ENCODE results near the gene SCNN1G.
"Not testable (repeated sequence)": the region's sequence is repeated elsewhere in the genome, so short reads cannot be mapped to it uniquely, and the experiment has no call there.

SCNN1G gene, protein sequence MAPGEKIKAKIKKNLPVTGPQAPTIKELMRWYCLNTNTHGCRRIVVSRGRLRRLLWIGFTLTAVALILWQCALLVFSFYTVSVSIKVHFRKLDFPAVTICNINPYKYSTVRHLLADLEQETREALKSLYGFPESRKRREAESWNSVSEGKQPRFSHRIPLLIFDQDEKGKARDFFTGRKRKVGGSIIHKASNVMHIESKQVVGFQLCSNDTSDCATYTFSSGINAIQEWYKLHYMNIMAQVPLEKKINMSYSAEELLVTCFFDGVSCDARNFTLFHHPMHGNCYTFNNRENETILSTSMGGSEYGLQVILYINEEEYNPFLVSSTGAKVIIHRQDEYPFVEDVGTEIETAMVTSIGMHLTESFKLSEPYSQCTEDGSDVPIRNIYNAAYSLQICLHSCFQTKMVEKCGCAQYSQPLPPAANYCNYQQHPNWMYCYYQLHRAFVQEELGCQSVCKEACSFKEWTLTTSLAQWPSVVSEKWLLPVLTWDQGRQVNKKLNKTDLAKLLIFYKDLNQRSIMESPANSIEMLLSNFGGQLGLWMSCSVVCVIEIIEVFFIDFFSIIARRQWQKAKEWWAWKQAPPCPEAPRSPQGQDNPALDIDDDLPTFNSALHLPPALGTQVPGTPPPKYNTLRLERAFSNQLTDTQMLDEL

DNA sequence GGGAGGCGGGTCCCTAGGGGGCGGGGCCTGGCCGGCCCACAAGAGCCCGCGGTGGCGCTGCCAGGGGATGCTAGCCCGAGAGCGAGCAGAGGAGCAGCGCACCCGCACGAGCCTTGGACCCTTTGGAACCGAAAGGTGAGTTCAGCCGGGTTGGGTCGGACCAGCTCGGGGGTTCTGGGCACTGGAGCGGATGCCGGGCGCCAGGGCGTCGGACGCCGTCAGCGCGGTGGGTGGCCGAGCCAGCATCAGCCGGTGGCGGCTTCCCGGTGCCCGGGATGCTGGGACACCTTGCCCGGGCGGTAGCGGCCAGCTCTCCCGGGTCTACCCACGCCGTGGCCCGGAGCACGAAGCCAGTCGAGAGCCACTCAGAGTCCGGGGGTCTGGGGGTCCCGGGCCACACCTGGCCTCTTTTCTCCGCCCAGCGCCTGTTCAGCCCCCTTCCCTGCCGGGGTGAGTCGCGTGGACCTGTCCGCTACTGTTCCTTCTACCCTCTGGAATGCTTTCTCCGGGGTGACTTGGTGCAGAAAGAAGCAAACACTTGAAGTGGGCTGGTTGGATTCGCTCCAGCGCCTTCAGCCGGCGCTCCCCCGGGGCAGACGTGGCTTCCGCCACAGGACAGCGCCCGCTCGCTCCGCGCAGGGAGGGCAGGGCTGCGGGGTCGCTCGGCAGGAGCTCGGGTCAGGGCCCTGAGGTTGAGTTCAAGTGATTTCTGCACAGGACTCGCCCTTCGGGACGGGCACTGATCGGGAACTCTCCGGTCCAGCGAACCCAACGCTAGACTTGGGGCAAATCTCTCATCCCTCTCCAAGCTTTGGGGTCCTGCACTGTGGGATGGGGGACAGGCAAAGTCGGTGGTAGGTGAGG lies at the start of gene SCNN1G:
SCNN1G (plus strand) TSS at position 67 of the 864 bp plus-strand sequence. CDS start 3,527 bp downstream, outside the sequence.
- no peak for DNase-seq

DNA sequence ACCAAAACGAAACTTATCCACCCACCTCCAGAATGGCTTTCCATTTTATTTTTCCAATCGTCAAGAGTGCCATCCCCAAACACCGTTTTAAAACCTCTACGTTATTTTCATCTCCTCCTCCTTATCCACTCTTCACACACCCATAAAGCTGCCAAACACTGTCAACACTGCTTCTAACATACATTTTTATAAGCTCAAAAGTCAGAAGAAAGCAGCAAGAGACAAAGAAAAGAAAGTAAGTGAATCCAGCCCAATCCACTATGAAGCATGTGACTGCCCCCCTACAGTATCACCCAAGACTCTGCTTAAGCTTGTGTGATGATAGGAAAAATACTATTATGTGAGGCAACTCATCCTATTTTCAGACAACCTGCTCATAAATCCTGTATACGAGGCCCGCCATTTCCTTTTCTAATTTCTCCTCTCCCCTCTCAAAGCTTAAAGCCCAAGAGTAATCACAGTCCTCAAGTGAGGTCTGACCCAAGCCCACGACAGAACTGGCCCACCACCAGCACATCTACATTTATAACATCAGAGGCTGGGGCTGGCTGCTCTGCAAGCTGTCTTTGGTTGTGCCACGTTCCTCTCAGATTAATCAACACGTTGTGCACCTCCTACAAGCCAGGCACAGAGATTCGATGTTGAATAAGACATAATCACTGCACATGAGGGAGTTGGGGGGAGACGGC lies 49.6 kb upstream of the SCNN1G start:
- DNase-seq: no peak

DNA sequence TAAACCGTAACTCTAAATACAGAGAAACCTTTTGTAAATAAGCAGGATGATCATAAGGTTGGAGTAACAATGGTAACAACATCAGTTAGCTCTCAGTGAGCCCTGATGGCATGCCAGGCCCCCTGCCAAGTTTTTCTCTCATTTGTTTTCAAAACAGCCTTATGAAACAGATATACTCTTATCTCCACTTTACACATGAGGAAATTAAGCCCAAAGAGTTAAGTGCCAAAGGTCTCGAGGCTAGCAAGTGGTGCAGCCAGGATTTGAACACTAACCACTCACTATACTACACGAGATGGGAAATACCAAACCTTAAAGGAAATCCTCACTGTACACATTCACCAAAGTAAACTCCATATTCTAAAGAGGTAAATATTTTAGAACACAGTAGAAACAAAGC lies 48.3 kb upstream of the SCNN1G start:
- DNase-seq: no peak

DNA sequence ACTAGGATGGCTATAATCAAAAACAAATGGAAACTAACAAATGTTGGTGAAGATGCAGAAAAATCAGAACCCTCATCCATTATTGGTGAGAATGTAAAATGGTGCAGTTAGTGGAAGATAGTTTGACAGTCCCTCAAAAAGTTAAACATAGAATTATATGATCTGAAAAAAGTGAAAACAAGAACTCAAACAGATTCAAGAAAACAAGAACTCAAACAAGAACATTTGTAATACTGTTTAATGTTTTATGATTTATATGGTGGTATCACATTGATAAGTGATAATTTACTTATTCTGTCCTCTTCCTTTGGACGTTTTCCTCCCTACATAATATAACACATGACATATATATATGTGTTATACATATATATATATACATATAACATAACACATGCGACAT lies 45.3 kb upstream of the SCNN1G start:
- DNase-seq: no peak

DNA sequence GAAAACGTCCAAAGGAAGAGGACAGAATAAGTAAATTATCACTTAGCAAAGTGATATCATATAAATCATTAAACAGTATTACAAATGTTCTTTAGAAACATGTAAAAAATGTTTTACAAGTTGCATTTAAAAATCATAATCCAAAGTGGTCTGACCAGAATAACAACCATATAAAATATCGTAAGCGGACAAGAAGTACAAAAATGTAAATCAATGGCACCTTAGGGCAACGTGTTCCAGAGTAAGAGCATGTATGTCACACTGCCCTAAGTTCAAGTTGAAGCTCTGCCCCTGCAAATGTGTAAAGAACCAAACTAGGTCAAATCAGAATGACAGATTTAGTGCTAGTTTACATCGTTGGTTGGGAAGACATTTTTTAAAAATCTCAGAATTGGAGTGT lies 44.7 kb upstream of the SCNN1G start:
- no peak for DNase-seq

DNA sequence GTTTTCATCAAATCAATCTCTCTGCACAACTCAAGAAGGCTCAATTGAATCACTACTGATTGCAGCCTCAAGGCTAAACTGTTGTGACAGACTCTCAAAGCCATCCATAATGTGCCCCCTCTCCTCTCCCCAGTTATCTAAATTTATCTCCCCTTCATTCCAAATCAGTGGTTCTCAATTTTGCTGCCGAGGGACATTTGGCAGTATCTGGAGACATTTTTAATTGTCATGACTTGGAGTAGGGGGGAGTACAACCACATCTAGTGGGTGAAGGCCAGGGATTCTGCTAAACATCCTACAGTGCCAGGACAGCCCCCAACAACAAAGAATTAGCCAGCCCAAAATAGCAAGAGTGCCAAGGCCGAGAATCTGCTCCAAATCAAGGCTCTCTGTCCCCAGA lies 42.4 kb upstream of the SCNN1G start:
- DNase-seq: no peak

DNA sequence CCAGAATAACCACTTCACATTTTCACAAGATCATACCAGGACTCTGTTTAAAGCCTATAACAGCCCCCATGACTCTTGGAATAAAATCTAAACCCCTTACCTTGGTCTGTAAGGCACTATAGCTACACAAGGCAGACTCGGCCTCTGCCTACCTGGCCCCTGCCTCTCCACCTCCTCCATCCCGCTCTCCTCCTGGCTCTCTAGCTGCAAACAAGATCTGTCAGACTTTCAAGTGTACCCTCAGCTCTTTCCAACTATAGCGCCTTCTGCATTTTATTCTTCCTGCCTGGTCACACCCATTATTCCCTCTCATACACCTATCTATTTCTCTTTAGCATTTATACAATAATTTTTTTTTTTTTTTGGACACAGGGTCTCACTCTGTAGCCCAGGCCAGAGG lies 41.5 kb upstream of the SCNN1G start:
- DNase-seq: no peak

DNA sequence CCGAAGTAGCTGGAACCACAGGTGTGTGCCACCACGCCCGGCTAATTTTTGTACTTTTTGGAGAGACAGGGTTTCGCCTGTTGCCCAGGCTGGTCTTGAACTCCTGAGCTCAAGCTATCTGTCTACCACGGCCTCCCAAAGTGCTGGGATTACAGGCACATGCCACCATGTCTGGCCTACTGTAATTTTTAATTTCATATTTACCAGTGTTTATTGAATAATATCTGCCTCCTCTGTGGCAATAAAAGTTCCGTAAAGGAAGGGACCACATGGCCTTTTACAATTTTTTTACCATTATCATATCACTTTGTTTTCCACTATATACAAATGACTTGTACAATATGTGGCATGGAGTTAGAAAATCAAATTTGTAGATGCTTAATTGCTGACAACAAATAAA lies 41.0 kb upstream of the SCNN1G start:
- DNase-seq: no peak

DNA sequence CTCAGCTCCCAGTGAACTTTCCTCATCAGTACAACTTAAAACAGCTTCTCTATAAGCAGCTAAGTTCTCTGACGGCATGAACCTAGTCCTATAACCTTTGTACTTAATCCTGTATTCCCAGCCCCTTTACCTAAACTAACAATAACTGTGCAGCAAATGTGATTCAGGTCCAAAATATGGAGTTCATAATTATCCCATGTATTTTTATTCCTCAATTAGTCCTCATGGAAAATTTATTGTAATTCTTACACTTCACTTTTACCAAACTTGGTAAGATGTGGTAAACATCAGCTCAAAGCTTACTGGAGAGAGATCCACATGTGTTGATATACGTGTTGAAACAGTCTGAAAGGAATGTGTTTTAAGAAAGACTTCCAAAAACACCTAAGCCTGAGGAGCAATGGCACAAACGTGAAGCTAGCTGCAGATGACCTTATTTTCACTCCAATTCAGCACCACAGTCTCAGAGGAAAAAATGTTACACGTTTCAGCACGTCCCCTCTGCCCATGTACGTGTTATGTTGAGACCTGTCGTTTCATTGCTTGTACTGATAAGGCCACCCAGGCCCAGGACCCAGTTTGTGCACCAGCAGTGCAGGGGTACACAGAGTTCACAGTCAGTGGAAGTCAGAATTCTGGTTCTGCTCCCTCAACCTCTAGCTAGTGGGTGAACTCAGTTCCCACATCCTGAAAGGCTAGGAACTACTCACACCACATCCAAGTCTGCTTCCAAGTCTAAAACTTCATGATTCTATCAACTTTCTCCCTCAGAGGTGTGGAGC lies 40.4 kb upstream of the SCNN1G start:
- no peak for DNase-seq

DNA sequence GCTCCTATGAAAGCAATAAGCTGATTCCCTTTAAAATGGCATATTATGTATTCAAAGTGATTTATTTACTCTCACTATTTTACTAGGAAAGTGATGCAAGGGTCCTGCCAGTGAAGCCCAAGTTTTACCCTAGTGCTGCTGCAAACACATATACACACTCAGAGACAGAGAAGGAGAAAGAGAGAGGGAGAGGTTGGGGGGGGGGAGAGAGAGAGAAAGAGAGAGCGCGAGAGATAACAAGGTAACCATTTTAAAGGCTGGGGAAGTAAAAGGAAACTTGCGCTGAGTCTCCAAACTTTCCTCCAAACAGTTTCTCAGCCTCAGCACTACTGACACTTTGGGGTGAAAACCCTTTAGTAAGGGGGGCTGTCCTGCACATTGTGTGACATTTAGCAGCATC lies 39.2 kb upstream of the SCNN1G start:
- DNase-seq: no peak

DNA sequence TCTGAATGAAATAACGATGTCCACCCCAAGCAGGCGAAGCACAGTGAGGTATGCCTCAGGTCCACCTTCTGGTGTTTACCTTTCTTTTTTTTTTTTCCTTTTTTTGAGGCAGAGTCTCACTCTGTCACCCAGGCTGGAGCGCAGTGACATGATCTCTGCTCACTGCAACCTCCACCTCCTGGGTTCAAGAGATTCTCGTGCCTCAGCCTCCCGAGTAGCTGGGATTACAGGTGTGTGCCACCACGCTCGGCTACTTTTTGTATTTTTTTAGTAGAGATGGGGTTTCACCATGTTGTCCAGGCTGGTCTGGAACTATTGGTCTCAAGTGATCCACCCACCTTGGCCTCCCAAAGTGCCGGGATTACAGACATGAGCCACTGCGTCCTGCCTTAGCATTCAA lies 38.2 kb upstream of the SCNN1G start:
- DNase-seq: not testable (repeated sequence)

DNA sequence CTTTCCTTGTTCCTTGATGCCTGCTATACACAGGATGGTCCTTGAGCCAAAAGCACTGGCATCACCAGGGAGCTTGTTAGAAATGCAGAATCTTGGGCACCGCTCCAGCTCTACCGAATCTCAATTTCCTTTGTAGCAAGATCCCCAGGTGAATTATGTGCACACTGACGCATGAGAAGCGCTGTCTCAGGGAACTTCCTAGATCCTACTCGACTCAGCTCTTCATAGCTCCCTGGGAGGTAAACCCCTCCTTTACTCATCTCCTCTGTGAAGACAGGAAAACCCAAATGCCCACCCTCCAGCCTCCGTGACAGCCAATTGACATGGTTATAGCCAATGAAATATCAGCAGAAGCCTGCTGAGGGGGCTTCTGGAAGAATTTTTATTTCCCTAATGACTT lies 37.4 kb upstream of the SCNN1G start:
- DNase-seq: no peak

DNA sequence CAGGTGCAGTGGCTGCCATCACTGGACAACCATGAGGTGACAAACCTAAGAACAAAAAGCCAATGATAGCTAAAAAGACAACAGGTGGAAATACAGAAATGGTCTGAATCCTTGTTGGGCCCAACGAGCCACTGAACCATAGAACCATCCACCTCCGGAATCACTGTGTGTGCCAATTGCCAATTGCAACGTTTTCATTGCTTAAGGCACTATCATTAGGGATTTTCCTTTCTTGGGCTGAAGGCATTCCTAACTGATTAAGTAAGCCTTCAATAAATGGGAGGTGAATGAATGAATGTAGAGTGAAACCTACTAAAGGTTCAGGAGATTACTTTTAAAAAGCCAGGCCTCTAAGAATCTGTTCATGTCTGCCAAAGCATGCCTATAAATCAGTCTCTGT lies 36.9 kb upstream of the SCNN1G start:
- DNase-seq: no peak

DNA sequence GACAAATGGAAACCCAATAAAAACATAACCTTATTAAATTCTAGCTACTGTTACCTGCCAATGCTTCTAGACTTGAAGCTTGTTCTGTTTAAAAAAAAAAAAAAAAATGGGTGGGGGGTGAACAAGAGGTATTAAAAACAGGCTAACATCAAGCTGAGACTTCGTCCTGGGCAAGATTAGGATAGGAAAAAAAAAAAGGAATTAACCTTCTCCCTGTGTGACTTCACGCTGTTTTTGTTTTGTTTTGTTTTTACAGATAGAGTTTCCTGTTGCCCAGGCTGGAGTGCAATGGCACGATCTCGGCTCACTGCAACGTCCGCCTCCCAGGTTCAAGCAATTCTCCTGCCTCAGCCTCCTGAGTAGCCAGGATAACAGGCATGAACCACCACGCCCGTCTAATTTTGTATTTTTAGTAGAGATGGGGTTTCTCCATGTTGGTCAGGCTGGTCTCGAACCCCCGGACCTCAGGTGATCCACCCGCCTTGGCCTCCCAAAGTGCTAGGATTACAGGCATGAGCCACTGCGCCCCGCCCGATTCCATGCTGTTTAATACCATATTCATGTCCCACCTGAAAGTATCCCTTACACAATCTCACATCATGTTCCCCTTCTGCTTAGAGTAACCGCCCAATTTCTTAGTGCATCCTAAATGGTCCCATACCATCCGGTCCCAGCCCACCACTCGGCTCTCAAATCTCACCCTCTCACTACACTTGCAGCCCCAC lies 35.5 kb upstream of the SCNN1G start:
- no peak for DNase-seq

DNA sequence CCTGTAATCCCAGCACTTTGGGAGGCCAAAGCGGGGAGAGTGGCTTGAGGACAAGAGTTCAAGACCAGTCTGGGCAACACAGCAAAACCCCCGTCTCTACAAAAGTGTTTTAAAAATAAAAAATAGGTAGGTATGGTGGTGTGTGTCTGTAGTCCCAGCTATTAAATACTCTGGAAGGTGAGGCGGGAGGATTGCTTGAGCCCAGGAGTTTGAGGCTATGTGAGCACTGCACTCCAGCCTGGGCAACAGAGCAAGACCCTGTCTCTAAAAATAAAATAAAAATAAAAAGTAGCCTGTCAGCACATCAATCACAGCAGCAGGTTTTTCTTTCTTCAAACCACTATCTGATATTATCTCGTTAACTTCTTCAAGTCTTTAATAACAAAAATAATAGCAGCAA lies 34.9 kb upstream of the SCNN1G start:
- DNase-seq: no peak

DNA sequence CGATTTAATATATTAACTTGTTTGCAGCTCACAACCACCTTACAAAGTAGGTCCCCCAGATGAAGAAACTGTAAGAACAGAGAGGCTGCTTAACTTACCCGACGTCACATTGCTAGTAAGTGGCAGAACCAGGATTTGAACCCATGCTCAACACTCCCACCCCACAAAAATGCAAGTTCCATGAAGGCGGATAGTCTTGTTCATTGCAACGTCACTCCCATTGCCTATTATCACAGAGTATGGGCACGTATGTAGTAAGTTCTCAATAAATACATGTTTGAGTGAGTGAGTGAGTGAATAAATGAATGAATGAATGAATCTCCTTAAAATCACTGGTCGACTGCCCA lies 34.4 kb upstream of the SCNN1G start:
- DNase-seq: no peak

DNA sequence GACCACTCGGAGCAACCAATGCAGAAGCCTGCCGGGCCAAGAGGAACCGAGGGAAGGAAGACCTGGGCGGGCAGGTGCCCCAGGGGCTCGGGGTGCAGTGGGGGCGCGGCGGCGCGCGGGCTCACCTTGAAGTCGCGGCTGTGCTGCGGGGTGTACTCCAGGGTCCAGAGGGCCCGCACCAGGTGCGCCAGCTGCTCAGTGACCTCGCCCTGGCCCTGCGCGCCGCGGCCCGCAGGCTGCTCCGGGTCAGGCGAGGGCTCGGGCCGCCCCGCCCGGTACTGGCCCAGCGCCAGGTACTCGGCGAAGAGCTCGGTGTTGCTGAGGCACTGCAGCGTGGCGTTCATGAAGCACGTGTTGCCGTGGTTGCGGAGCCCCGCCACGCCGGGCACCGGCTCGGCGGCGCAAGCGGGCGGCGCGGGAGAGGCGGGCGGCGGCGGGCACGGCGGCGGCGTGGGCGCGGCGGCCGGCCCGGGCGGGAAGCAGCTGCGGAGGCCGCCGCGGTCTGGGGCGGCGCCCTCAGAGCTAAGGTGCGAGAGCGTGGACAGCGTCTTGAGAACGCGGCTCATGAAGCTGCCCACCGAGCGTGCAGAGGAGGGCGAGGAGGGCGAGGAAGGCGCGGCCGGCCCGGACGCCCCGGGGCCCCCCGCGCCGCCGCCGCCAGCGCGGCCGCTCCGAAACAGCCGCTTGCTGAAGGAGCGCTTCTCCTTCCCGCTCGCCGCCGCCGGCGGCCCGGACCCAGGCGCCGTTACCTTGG lies 33.9 kb upstream of the SCNN1G start:
- no peak for DNase-seq

DNA sequence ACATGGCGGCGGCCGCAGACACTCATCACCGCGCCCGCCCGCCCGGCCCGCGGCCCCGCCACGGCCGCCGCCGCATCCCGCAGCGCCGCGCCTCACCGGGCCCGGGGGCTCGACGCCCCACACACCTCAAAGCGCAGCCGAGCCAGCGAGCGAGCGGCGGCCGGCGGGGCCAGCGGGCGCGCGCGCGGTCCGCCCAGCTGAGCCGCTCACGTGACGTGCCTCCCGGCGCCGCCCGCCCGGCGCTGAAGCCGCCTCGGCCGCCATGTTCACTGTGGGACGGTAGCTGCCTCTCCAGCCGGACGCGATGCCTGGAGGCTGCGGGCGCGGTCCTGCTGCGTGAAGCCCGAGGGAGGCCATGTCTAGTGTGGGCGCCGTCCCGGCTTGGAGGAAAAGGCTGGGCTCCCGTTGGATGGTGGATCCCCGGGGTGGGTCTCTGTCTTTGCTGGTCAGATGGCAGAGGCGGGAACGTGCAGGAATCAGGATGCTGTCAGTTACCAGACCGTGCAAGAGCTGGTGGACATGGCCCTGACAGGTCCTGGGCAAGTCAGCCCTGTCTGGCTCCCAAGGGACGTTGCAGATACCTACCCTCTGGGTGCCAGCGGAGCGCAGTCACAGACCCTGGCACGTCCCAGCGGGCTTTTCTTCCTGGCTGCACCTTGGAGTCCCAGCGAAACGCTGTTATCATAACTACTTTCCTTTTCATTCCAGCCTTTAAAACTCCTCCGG lies 33.1 kb upstream of the SCNN1G start, which contains the start of gene USP31:
USP31 (minus strand) TSS at position 186 of the 726 bp plus-strand sequence; CDS start at position 4, 182 bp downstream.
- peak; percentile 83 for DNase-seq

DNA sequence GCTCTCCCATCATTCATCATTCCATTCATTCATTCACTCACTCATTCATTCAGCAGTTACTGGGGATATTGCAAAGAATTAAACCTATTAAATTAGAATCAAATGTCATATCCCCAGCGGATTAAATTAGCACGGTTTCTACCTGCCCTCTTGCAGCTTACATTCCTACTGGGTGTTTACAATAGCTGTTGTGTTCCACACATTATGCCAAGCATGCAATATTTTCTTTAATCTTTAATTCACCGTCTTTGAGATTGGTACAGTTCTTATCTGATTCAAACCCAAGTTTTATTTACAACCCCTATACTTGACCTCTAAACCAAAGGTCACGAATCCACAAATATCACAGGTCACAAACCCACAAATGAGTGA lies 32.6 kb upstream of the SCNN1G start:
- DNase-seq: no peak
